CMK (cell line): ENCODE measurements around the gene ADGRL3.
A peak's percentile ranks its signal among the peaks of the same experiment; 100 is the strongest.
"Not testable (repeated sequence)": the region's sequence is repeated elsewhere in the genome, so short reads cannot be mapped to it uniquely, and the experiment has no call there.

Experiments used
- DNase-seq: peaks from one replicate; pipeline ENCODE4 v3.0.0-alpha.2; 2010; ENCODE audit warnings: low read depth

The ADGRL3 gene

DNA sequence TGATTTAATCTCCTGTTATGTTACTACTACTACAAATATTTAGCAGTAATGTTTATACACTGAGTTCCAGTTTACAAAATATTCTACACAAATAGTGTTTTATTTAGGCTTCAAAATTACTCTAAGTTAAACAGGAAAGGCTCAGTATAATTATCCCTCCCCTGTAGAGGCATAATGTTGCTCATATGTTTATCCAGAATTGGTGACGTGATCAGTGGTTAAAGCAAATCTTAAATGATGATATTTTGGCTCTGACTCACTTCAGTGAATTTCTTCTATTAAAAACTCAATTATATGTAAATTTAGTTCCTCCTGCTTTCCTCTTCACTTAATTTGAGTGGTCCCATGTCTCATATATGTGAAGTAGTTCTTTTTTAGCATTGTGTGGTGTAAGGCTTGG is 438.5 kb downstream of the ADGRL3 start:
- DNase-seq, result no peak

DNA sequence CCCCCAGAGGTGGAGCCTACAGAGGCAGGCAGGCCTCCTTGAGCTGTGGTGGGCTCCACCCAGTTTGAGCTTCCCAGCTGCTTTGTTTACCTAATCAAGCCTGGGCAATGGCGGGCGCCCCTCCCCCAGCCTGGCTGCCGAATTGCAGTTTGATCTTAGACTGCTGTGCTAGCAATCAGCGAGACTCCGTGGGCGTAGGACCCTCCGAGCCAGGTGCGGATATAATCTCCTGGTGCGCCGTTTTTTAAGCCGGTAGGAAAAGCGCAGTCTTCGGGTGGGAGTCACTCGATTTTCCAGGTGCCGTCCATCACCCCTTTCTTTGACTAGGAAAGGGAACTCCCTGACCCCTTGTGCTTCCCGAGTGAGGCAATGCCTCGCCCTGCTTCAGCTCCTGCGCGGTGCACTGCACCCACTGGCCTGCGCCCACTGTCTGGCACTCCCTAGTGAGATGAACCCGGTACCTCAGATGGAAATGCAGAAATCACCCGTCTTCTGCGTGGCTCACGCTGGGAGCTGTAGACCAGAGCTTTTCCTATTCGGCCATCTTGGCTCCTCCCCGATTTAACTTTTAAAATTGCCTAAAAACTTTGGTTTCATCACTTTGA is 446.7 kb downstream of the ADGRL3 start:
- DNase-seq, result not testable (repeated sequence)

DNA sequence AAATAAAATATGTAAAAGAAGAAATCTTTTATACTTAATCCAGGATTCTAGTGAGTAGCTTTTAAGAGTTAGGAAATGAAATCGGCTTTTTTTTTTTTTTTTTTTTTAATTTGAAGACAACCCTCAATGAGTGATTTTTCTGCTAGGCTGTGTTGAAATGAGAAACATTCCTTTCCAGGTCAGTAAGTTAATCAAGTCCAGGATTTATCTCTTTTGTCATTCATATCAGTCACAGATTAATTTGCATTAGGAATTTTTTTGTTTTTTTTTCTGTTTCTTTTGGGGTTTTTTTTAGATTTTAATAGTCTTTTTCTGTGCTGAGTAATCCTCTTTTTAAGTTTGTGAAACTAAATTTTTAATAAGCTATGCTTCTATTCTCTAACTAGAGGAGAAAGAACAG is 448.1 kb downstream of the ADGRL3 start:
- DNase-seq, result no peak

DNA sequence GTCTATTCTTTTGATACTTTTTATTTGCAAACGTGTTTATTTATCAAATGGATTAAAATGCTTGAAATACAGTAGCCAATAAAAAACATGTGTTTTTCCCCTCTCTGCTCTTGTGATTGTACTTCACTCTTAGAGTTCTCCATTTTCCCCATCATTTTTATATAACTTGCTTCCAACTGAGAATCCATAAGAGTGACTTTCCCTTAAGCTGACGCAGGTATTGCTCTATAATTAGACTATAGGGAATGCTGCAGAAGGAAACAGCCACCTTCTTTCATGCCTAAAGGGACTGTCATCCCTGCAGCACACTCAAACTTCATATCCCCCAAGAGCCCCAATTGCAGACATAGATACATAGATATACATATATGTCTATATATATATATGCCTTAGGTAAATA is 456.9 kb downstream of the ADGRL3 start:
- no peak for DNase-seq

DNA sequence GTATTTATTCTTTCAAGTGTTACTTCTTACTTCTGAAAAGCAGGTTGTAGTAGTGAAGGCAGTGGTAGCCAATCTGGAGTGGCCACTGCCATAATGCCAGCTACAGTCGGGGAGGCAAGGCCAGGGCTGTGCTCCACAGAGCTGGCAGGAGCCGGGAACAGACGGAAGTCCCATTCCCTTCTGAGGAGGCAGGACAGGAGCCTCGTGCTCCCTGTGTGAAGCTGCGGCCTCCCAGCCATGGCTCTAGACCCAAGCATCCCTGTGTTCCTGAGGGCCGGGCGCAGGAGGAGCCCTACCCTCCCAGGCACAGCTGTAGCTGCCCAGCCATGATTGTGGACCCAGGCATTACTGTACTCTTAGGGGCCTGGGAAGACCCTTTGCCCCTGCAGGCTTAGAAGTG is 461.8 kb downstream of the ADGRL3 start:
- DNase-seq, result no peak

DNA sequence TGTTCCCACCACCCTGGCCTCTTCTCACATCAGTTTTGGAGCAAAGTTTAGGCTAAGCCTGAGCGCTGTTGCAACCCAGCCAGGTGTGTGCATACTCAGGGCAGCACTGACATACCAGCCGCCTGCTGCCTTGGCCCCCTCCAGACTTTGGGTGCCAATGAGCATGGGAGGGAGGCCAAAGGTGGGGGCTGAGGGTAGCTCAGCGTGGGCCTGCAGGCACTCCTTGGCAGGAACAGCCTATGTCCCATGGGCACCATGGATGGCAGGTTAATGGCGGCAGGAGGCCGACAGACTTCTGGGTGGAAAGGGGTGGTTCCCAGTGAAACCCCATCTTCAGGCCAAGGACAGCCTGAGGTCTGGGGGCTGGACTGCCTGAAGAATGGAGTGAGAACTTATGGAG is 462.2 kb downstream of the ADGRL3 start:
- no peak for DNase-seq

DNA sequence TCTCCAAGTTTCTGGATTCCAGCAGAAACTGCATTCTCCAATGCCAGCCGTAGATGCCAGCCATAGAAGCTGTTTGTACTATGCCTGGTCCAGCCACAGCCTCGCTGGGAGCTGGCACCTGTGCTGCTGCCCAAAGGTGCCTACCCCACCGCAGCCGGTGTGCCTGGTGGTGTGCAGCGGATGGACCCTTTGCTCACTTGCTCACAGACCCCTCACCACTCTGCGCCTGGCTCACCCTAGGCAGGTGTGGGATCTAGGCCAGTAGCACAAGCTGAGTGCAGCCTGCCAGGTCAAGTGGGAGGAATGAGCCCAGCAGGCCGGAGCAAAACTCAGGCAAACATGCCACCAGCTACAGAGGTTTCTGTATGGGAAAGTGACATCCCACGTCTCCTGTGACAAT is 463.2 kb downstream of the ADGRL3 start:
- no peak for DNase-seq

DNA sequence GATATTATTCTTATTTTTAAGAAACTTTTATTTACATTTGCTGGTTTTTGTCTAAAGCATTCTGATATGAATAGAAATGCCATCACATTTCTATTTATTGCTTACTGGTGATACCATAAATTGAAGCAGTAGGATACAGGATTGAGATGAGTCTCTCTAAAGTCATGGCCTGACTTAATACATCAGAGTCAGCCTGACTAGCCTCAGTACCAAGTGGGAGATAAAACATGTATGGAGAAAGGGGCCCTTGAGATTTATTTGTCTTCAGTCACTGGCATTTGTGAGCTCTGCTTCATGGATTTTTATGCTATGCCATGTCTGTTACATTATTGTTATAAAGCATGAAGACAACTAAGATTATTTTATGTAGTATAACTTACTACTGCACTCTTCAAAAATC is 465.5 kb downstream of the ADGRL3 start:
- DNase-seq, result no peak

DNA sequence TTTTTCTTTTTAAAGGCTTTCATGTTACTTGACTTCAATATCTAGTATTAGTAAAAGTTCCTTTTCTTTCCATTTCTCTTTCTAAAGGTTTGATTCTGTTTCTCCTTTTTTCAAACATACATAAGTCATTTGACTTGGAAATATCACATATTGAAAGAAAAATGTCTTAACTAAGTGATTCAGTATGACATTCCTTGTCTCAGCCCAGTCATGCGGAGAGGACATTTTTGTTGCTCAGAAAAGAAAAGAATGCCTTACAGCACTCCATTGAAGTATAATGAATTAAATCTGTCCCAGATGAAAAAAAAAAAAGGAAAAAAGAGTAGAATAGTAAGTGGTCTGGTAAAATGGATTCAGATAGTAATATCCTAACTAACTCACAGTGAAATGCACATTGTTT is 466.1 kb downstream of the ADGRL3 start:
- no peak for DNase-seq

DNA sequence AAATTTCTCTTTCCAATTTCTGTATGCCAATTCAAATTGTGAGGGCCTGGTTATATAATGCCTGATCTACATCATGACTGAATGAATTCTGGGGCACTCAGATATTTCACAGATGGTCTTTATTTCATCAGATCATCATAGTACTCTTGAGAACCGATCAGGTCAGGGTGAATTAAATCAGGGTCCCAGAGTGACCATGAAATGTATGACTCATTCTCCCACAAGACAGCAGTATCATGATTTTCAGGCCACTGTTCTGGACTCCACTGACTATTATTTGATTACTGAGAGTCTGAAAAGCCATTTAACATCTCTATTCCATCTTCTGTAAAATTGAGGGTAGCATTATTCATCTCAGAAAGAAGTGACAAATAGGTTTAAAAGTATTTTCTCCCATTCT is 471.5 kb downstream of the ADGRL3 start:
- DNase-seq, result no peak

DNA sequence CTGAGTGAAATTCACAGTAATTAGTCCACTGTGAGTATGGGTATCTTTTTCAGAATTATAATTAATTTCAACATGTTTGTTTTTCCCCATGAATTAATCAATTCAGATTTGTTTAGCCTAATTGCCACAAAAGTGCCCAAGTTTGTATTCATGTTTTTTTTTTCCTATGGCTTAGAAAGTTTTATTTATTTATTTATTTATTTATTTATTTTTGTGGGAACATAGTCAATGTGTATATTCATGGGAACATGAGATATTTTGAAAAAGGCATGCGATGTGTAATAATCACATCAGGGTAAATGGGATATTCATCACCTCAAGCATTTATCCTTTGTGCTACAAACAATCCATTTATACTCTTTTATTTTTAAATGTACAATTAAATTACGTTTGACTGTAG is 475.3 kb downstream of the ADGRL3 start:
- no peak for DNase-seq

DNA sequence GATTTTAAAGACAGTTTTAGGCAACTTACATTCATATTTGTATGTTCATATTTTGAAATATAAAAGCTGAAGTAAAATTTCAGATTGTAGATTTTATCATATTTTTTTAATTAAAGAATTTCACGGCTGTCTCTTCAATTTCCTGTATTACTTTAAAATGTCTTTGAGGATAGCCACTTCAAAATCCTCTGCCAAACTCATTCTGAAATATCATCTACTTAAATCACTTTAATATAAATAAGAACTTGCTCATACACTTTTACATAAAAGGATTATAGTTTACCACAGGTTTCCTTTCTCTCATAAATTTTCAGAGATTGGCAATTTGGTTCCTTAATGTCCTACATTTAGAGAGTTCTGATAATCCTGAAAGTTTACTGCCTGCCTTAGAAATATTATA is 478.2 kb downstream of the ADGRL3 start:
- DNase-seq, result no peak

DNA sequence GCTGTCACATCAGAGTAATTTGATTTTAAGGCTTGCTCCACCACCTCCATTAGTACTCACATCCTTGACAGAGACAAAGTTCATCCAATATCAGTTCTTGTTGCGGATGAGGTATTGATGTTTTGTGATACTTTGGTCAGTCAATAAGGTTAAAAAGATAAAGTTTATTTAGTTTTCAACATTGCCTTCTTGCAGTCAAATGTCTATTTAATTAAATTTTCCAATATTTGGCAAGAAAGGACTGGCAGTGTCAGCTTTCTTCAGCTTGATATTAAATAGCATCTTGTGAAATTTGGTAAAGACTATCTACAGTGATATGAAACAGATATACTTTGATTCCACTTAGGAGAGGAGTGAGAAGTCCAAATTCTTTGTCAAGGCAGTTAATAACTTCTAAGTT is 493.4 kb downstream of the ADGRL3 start:
- no peak for DNase-seq

DNA sequence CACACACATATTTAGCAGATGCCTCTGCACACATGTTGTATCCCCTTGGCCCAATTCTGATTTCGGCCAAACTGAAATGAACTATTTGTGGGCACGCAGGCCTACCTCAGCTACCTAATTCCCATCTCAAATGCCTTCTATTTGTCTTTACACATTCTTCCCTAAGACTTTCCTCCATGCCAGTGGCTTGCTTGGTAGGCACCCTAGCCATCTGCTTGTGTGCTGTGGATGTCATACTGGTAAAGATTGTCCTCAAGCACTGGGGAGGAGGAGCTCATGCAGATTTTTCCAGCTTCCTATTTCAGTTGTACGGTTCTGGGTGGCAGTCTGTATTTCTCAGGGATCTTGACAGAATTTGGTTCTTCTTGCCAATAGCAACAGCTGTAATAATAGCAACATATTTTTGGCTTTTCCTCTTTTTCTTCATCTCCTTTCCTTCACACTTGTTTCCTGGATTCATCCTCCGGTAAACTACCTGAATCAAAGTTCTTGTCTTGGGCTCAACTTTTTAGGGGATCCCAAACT is 514.3 kb downstream of the ADGRL3 start:
- no peak for DNase-seq

DNA sequence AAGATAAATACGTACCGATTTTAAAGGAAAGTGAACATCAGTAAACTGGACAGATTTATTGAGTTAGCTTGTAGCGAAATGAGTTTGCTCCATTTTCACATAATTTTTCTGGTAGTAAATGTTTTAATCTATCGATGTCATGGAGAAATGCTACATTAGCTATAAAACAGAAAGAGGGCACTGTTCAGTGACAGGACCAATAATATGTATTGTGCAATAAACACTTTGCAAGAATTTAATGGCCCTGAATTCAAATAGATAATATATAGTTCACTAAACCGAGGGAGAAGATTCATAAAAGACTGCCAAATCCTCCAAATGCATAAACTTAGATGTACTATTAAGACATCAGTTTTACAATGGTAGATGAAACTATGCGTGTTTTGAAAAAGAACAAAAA is 516.3 kb downstream of the ADGRL3 start:
- no peak for DNase-seq

DNA sequence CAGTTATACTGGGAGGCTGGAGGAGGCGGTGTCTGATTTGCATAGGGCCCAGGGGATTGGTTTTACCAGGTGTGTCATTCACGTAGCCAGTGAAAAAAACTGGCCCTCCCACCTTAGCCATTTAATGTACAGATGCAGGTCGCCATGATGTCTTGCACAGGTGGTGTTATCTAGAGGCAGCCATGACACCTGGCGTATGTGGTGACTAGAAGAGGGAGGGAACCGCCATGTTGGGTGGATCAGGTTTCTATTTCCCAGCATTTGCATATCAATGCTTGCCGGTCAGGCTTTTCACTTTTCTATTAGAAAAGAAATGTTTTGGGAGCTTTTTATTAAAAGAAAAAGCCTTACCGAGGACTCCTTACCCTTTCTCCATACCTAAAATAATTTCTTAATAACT is 523.4 kb downstream of the ADGRL3 start:
- DNase-seq, result no peak

DNA sequence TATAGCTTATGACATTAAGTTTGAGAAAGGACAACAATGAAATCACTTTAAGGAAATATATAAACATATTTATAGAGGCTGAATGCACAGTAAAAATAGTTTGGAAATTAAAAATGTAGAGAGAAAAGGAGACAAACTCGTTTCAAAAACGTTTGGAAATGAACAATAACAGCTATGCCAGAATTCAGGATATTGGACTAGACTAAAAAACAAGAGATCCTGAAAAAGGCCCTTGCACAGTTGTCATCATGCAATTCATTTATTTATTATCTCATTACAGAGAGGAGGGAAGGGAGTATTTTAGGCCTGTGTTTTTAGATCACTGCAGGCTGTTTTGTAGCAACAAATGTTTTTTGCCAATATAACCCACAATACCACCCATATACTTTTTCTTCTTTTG is 527.2 kb downstream of the ADGRL3 start:
- no peak for DNase-seq

DNA sequence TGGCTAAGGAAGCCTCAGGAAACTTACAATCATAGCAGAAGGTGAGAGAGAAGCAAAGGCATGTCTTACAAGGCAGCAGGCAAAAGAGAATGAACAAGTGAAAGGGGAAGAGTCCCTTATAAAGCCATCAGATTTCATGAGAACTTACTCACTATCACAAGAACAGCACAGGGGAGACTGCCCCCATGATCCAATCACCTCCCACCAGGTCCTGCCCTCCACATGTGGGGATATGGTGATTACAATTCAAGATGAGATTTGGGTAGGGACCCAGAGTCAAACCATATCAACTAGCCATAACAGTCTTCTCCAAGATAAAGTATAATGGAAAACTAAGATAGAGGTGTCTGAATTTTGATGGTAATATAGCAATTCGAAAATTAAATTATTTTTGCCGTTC is 534.3 kb downstream of the ADGRL3 start:
- no peak for DNase-seq

DNA sequence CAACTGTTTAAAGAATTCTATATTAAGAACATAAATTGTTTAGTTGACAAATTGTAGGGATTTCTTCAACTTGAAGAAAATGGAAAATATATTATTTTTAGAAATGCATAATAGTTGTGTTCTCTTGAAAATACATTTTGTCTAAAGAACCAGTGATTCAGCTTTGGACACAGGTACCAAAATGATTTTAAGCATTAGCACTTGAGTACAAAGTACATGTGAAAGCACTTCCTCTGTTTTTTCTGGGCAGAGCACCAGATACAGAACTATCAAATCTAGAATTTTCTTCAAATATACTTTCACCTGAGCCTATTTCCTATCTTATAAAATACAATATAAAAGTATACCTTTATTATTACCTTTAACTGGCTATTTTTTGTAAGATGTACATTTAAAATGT is 539.8 kb downstream of the ADGRL3 start:
- no peak for DNase-seq

DNA sequence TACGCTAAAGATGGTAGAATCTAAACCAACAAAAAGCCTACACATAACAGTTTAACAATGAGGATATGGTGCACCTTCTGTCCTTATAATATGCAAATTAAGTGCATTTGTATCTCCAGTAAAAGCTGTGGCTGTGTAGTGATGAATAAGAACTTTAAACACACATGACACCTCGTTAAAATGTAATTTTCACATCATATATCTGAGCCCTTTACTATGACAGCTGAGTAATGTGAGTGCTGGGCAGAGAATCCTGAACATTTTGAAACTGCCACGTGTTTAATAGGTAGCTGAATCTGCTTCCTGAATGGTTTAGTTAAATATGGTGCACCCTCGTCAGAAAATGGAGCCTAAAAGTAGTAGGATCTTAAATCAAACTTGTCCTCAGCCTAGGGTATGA is 540.8 kb downstream of the ADGRL3 start:
- DNase-seq, result no peak

DNA sequence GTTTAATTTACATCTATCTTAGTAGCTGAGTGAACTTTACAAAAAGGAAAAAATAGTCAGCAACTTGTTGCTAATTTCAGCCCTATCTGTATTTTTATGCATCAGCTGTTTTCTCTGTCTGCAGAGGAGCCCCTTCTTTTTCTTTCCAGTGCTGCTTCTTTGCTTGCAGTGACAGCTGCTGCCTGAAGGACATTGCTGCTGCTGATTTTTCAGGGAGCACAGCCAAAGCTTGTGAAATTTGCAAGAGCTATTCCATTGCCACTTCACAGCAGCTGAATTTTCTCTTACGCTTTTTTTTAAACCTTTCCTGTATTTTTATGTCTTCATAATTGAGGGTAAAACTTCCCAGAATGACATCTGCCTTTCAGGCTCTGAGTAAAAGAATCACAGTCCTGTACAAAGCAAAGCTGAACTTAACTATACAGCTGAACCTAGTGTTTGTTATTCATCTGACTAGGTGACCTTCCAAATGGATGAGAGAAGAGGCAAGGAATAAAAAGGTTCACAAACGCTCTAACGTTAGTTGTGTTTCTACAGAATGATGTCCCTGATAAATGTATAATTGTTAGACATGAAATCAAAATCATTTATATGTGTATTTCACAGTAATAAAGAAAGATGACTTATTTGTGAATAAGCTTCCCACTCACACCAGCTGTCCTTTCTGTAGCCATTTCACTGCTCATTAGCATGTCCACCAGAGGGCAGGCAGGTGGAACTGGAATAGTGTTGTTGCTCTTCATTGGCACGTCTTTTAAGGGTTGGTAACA is 541.4 kb downstream of the ADGRL3 start:
- DNase-seq, result peak; percentile 5

DNA sequence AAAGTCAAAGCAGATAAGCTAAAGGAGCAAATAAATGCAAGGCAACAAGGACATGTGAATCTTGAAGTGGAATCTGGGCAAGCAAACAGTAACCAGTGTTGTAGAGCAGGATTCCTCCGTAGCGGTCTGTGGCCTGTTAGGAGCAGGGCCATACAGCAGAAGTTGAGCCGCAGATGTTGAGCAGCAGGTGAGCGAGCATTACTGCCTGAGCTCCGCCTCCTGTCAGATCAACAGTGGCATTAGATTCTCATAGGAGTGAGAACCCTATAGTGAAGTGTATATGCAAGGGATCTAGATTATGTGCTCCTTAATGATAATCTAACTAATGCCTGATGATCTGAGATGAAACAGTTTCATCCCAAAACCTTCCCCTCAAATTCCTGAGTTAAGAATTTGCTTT is 550.7 kb downstream of the ADGRL3 start:
- no peak for DNase-seq

DNA sequence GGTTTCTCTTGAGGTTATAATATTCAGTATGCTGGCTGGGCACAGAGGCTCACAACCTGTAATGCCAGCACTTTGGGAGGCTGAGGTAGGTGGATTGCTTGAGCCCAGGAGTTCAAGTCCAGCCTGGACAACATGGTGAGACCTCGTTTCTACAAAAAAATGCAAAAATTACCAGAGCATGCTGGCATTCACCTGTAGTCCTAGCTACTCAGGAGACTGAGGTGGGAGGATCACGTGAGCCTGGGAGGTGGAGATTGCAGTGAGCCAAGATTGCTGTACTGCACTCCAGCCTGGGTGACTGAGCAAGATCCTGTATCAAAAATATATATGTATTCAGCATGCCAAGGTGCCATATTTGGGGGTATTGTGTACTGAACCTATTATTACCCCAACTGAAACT is 552.5 kb downstream of the ADGRL3 start:
- no peak for DNase-seq

DNA sequence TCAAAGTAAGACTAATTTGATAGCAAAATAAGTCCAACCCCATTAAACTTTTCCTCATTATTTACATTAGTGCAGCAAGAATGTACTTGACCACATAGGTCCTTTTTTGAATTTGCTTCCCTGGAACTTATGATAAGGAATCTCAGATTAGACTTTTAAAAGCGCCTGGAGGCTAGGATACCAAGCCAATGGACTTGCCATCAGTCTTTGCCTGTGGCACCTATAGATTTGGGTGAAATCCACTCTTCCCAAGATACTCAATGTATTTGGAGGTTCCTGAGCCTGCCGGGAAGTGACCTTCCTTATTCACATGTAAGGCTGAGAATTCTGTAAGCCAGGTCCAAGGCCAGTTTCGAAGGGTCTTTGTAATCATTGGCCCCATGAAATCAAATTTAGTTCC is 553.6 kb downstream of the ADGRL3 start:
- no peak for DNase-seq
